Activated T-helper 1 cell treated with anti-CD3 and anti-CD28 coated beads, Interleukin-12 subunit alpha, Interleukin-12 subunit beta, Interleukin-2, Interleukin-4 antibody, amounts not matched to agents 30 ng/mL and 10 ng/mL and 1 ng/mL, durations not matched to agents 14 hours and 24 hours and 36 hours (primary cell): ENCODE measurements around the gene TTLL5. TPM values are rescaled to one million over a fixed set of nuclear protein-coding genes. Genes with fewer than 3 reads are reported as not detected.
"Not testable (repeated sequence)": the region's sequence is repeated elsewhere in the genome, so short reads cannot be mapped to it uniquely, and the experiment has no call there.

Experiments used
- DNase-seq: peaks from one replicate; pipeline ENCODE4 v3.0.0; 2021; ENCODE audit warnings: low spot score
- H3K27ac Mint-ChIP-seq: one replicate; pipeline ENCODE4 v1.8.0; 2021; ENCODE audit warnings: mild to moderate bottlenecking, mixed read lengths
- H3K27me3 Mint-ChIP-seq: one replicate; pipeline ENCODE4 v1.8.0; 2022; ENCODE audit warnings: mild to moderate bottlenecking, moderate library complexity, mixed read lengths; ENCODE audit not compliant: insufficient read depth
- H3K36me3 Mint-ChIP-seq: one replicate; pipeline ENCODE4 v1.8.0; 2021; ENCODE audit warnings: low read depth, mixed read lengths
- H3K4me1 Mint-ChIP-seq: one replicate; pipeline ENCODE4 v1.8.0; 2021; ENCODE audit warnings: low read depth, mixed read lengths
- H3K4me3 Mint-ChIP-seq: one replicate; pipeline ENCODE4 v1.8.0; 2021; ENCODE audit warnings: mild to moderate bottlenecking, moderate library complexity, mixed read lengths
- H3K9me3 Mint-ChIP-seq: one replicate; pipeline ENCODE4 v1.8.0; 2021; ENCODE audit warnings: mixed read lengths
- intact Hi-C: fragments of 100-400 bp; cut with micrococcal nuclease; formaldehyde crosslinking; loops from one replicate; pipeline ENCODE4 v1.15.1; 2024
- total RNA-seq: library from RNA; stranded (reverse); gene quantifications from 2 replicates; pipeline ENCODE4 v1.2.3, GENCODE V29; 2022

The TTLL5 gene
- total RNA-seq, 1 donor from 2014 or later: 36.2 TPM

GRCh38 chr14:75845136-75845804 lies 184.2 kb downstream of the TTLL5 start:
- Mint-ChIP-seq H3K27me3 (no peaks in the 10 kb centered on the region), H3K36me3 (peaks cover 3% of the 10 kb centered on the region), H3K4me3 (no peak overlapping the region), H3K27ac (no peak overlapping the region), H3K9me3 (no peaks in the 10 kb centered on the region), H3K4me1 (no peaks in the 10 kb centered on the region)
- DNase-seq: no peak
- intact Hi-C loops: no loop called here

DNA sequence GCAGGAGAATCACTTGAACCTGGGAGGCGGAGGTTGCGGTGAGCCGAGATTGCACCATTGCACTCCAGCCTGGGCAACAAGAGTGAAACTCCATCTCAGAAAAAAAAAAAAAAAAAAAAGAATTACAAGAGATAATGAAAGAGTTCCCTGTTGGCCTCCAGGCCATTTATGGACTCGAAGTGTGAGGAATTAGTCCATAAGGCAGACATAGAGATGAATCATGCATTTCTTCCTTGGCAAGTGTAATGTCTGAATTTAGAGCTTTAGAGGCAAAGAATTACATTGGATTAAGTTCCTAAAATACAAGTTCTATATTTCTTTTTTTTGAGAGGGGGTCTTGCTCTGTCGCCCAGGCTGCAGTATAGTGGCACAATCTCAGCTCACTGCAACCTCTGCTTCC lies 185.6 kb downstream of the TTLL5 start:
- H3K27ac Mint-ChIP-seq, H3K36me3 Mint-ChIP-seq, H3K4me1 Mint-ChIP-seq, H3K27me3 Mint-ChIP-seq, intact Hi-C loops, H3K4me3 Mint-ChIP-seq, H3K9me3 Mint-ChIP-seq, DNase-seq: not testable (repeated sequence)

GRCh38 chr14:75847584-75847983 lies 186.5 kb downstream of the TTLL5 start:
- DNase-seq: no peak
- intact Hi-C loops: no loop called here
- no peak overlapping the region for H3K4me3 Mint-ChIP-seq
- H3K27ac Mint-ChIP-seq: no peak overlapping the region
- no peaks in the 10 kb centered on the region for H3K9me3 Mint-ChIP-seq
- H3K27me3 Mint-ChIP-seq: no peaks in the 10 kb centered on the region
- no peaks in the 10 kb centered on the region for H3K4me1 Mint-ChIP-seq
- H3K36me3 Mint-ChIP-seq: no peaks in the 10 kb centered on the region

GRCh38 chr14:75848167-75848913 lies 187.3 kb downstream of the TTLL5 start:
- Mint-ChIP-seq H3K9me3 (no peaks in the 10 kb centered on the region), H3K4me1 (no peaks in the 10 kb centered on the region), H3K27me3 (no peaks in the 10 kb centered on the region), H3K4me3 (no peak overlapping the region), H3K36me3 (no peaks in the 10 kb centered on the region), H3K27ac (no peak overlapping the region)
- intact Hi-C loops: no loop called here
- DNase-seq: no peak

DNA sequence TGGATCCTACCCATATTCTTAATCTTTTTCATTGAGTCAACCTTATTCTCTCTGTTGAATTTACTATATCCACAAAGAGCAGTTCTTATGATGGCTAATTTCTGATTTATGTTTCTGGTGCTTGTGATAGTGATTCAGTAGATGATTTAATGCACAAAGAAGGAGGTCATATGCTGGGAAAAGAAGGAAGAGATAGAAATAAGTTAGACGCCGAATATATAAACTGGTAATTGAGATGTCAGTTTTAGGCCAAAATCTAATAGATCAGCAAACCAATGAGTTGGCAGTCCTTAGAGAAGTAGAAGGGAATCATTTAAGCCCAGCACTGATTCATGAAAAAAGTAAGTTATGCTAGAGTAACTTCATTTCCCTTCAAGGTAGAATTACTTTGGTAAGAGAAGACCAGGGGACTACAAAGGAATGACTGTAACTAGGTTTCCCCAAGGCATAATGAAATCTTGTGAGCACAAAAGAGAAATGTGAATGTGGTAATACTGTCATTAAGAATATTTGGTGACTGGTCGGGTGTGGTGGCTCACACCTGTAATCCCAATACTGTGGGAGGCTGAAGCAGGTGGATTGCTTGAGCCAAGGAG lies 188.4 kb downstream of the TTLL5 start:
- no peaks in the 10 kb centered on the region for H3K4me1 Mint-ChIP-seq
- H3K27ac Mint-ChIP-seq: no peak overlapping the region
- no peak for DNase-seq
- intact Hi-C loops: no loop called here
- no peaks in the 10 kb centered on the region for H3K36me3 Mint-ChIP-seq
- H3K9me3 Mint-ChIP-seq: no peaks in the 10 kb centered on the region
- no peak overlapping the region for H3K4me3 Mint-ChIP-seq
- H3K27me3 Mint-ChIP-seq: no peaks in the 10 kb centered on the region

DNA sequence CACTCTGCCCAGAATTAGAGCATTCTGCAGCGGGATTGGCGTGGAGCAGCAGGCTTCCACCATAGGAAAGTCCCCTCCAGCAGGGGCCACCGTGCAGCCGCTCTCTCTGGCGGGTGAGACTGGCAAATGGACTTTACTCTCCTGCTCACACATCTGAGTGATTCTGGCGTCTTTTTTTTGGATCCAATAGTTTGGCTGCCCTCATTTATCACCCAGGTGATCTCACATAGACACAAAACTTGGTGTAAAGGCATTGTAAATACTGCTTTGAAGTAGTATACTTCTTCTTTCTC lies 190.5 kb downstream of the TTLL5 start:
- Mint-ChIP-seq H3K4me1 (no peaks in the 10 kb centered on the region), H3K27ac (no peak overlapping the region), H3K36me3 (no peaks in the 10 kb centered on the region), H3K9me3 (no peaks in the 10 kb centered on the region), H3K4me3 (no peak overlapping the region), H3K27me3 (no peaks in the 10 kb centered on the region)
- DNase-seq: no peak
- intact Hi-C loops: no loop called here

- Mint-ChIP-seq H3K27me3 (no peaks in the 10 kb centered on the region), H3K9me3 (no peaks in the 10 kb centered on the region), H3K4me3 (no peak overlapping the region), H3K36me3 (no peaks in the 10 kb centered on the region), H3K4me1 (no peaks in the 10 kb centered on the region), H3K27ac (no peak overlapping the region)
- DNase-seq: no peak
- intact Hi-C loops: no loop called here
Observed at GRCh38 chr14:75854111-75854799, 193.2 kb downstream of the TTLL5 start.

DNA sequence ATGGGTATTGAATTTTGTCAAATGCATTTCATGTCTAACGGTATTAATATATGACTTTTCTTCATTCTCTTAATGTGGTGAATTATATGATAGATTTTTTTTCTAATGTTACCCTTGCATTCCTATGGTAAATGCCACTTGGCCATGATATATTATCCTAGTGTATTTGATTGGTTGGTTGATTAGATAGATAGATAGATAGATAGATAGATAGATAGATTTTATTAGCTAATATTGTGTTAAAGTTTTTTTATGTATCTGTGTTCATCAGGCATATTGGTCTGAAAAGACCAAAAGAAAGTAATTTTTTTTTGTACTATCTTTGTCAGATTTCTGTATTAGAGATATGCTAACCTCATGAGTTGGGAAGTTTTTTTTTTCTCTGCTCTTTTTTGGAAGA lies 196.2 kb downstream of the TTLL5 start:
- H3K27ac Mint-ChIP-seq: no peak overlapping the region
- no peaks in the 10 kb centered on the region for H3K9me3 Mint-ChIP-seq
- no peak overlapping the region for H3K4me3 Mint-ChIP-seq
- H3K27me3 Mint-ChIP-seq: no peaks in the 10 kb centered on the region
- peaks cover 16% of the 10 kb centered on the region for H3K4me1 Mint-ChIP-seq
- no peaks in the 10 kb centered on the region for H3K36me3 Mint-ChIP-seq
- intact Hi-C loops: no loop called here
- DNase-seq: no peak

DNA sequence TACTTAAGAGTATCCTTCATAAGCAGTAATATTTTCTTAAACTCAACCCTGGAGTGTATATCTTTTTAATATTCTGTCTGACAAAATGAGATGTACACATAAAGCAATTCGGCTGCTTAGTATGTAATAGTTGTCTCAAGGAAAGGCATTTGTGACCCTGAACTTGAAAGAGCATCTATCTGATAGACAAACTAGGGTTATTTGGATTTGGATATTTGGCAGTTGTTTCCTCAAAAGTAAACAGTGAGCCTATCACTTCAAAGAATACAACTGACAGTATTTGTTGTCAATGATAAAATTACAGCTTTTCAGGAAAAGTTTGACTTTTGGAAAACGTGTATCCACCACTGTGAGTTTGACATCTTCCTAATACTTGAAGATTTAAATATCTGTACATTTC lies 197.3 kb downstream of the TTLL5 start:
- Mint-ChIP-seq H3K4me3 (no peak overlapping the region), H3K9me3 (no peaks in the 10 kb centered on the region), H3K4me1 (peaks cover 16% of the 10 kb centered on the region), H3K36me3 (peaks cover 2% of the 10 kb centered on the region), H3K27me3 (no peaks in the 10 kb centered on the region), H3K27ac (no peak overlapping the region)
- intact Hi-C loops: no loop called here
- no peak for DNase-seq

DNA sequence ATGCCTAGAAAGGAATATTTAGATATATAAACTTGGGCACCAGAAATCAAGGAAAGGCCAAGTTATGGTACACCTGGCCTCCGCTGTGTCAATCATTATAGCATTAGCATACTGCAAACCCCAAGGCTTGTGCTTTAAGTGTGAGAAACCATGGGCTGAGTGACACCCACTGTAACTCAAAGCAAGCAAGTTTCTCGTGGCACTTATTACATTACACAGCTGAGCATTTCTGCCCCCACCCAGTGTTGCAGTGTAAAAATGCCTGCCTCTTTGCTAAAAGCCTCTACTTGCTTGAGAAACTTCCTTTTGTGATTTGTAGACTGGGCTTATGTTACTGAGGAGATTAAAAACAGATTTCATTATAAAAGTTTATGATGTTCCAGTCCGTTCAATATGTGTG lies 198.7 kb downstream of the TTLL5 start:
- peaks cover 2% of the 10 kb centered on the region for H3K36me3 Mint-ChIP-seq
- H3K9me3 Mint-ChIP-seq: no peaks in the 10 kb centered on the region
- no peaks in the 10 kb centered on the region for H3K27me3 Mint-ChIP-seq
- H3K4me1 Mint-ChIP-seq: peaks cover 16% of the 10 kb centered on the region
- no peak for DNase-seq
- H3K27ac Mint-ChIP-seq: no peak overlapping the region
- no peak overlapping the region for H3K4me3 Mint-ChIP-seq
- intact Hi-C loops: no loop called here

DNA sequence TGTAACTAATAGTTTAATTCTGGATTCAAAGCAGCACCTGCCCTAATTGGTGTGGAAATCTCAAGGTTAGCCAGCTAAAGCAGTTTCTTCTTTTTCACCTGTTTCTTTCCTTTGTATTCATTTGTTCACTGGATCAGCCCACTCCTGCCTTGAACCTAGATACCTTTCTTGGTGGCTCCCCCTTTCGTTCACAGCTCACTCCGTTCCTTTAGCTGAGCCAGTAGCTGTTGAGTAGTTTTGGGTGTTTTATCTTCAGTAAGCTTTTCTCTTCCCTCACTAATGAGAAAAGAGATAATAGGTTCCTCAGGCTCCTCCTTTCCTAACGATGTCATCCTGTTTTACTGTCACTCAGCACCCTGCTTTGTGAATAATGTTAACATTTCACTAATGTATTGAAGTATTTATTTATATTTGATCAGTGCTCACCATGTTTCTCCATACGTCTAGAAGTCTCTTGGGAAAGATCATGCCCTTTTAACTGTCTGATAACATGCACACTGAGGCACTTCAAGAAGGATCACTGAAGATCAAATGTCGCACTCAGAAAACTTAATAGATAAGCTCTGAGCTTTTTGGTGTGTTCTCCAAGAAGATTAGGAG lies 199.6 kb downstream of the TTLL5 start:
- Mint-ChIP-seq H3K4me1 (peaks cover 16% of the 10 kb centered on the region), H3K27me3 (no peaks in the 10 kb centered on the region), H3K4me3 (no peak overlapping the region), H3K9me3 (no peaks in the 10 kb centered on the region), H3K27ac (no peak overlapping the region), H3K36me3 (peaks cover 2% of the 10 kb centered on the region)
- intact Hi-C loops: no loop called here
- no peak for DNase-seq

- H3K36me3 Mint-ChIP-seq: peaks cover 2% of the 10 kb centered on the region
- intact Hi-C loops: no loop called here
- H3K9me3 Mint-ChIP-seq: no peaks in the 10 kb centered on the region
- no peaks in the 10 kb centered on the region for H3K27me3 Mint-ChIP-seq
- DNase-seq: no peak
- H3K4me3 Mint-ChIP-seq: no peak overlapping the region
- peaks cover 16% of the 10 kb centered on the region for H3K4me1 Mint-ChIP-seq
- H3K27ac Mint-ChIP-seq: no peak overlapping the region
Observed at GRCh38 chr14:75861161-75861621, 200.1 kb downstream of the TTLL5 start.

- Mint-ChIP-seq H3K4me3 (no peak overlapping the region), H3K4me1 (peaks cover 16% of the 10 kb centered on the region), H3K36me3 (peaks cover 2% of the 10 kb centered on the region), H3K9me3 (no peaks in the 10 kb centered on the region), H3K27me3 (no peaks in the 10 kb centered on the region), H3K27ac (no peak overlapping the region)
- no peak for DNase-seq
- intact Hi-C loops: no loop called here
Observed at GRCh38 chr14:75863221-75863620, 202.2 kb downstream of the TTLL5 start.
